Mesendoderm (in vitro differentiated cells): Measurements from ENCODE around the gene C11orf98.
A peak's percentile ranks its signal among the peaks of the same experiment; 100 is the strongest.

Source experiments
- DNase-seq: peaks from one replicate; pipeline ENCODE4 v3.0.0; 2013
- H2AK5ac ChIP-seq: 2 replicates; pipeline ENCODE4 v1.6.1; 2013; ENCODE audit warnings: low read length, inconsistent platforms
- H2BK120ac ChIP-seq: 2 replicates; pipeline ENCODE4 v1.6.1; 2013; ENCODE audit warnings: low read depth, mild to moderate bottlenecking, low read length, moderate library complexity, mixed read lengths
- H2BK15ac ChIP-seq: replicated peaks from 2 replicates; pipeline ENCODE4 v1.6.1; 2013; ENCODE audit warnings: low read depth, mild to moderate bottlenecking, moderate library complexity
- H2BK5ac ChIP-seq: 2 replicates; pipeline ENCODE4 v1.6.1; 2013; ENCODE audit warnings: low read length, inconsistent platforms
- H3K18ac ChIP-seq: 2 replicates; pipeline ENCODE4 v1.6.1; 2013; ENCODE audit warnings: mild to moderate bottlenecking, low read length, mixed read lengths
- H3K23ac ChIP-seq: one replicate; pipeline ENCODE4 v1.6.1; 2013; ENCODE audit warnings: low read length
- H3K27ac ChIP-seq: 2 replicates; pipeline ENCODE4 v1.5.1; 2013; ENCODE audit warnings: low read depth, mild to moderate bottlenecking, inconsistent platforms, low read length, moderate library complexity
- H3K27me3 ChIP-seq: 2 replicates; pipeline ENCODE4 v1.6.1; 2013; ENCODE audit warnings: low read length, control low read depth, mild to moderate bottlenecking, inconsistent platforms; ENCODE audit not compliant: insufficient read depth, poor library complexity
- H3K36me3 ChIP-seq: 2 replicates; pipeline ENCODE4 v1.6.1; 2013; ENCODE audit warnings: low read length, inconsistent platforms; ENCODE audit not compliant: control insufficient read depth, insufficient read depth
- H3K4ac ChIP-seq: one replicate; pipeline ENCODE4 v1.6.1; 2013; ENCODE audit warnings: low read depth, mild to moderate bottlenecking, low read length, moderate library complexity
- H3K4me1 ChIP-seq: 2 replicates; pipeline ENCODE4 v1.6.1; 2013; ENCODE audit warnings: low read depth, low read length, inconsistent platforms; ENCODE audit not compliant: control insufficient read depth
- H3K4me2 ChIP-seq: 2 replicates; pipeline ENCODE4 v1.6.1; 2013; ENCODE audit warnings: low read length
- H3K4me3 ChIP-seq: 2 replicates; pipeline ENCODE4 v1.5.1; 2013; ENCODE audit warnings: mild to moderate bottlenecking, low read length
- H3K56ac ChIP-seq: one replicate; pipeline ENCODE4 v1.6.1; 2013; ENCODE audit warnings: low read length
- H3K79me1 ChIP-seq: 2 replicates; pipeline ENCODE4 v1.6.1; 2013; ENCODE audit warnings: low read length, inconsistent platforms
- H3K79me2 ChIP-seq: 2 replicates; pipeline ENCODE4 v1.6.1; 2013; ENCODE audit warnings: mild to moderate bottlenecking, low read length; ENCODE audit not compliant: control insufficient read depth, insufficient read depth
- H3K9ac ChIP-seq: 2 replicates; pipeline ENCODE4 v1.6.1; 2013; ENCODE audit warnings: low read length, inconsistent platforms
- H4K5ac ChIP-seq: one replicate; pipeline ENCODE4 v1.6.1; 2013; ENCODE audit warnings: low read length
- H4K8ac ChIP-seq: one replicate; pipeline ENCODE4 v1.6.1; 2013; ENCODE audit warnings: low read depth, mild to moderate bottlenecking, control low read depth, low read length, moderate library complexity
- WGBS: extraction: QIAGEN DNeasy Blood & Tissue Kit; methylation state at CpG from one replicate; pipeline ENCODE4 v1.1.7; 2013; ENCODE audit warnings: low lambda C conversion rate, missing lambda C conversion rate; ENCODE audit not compliant: insufficient coverage; ENCODE audit errors: extremely low coverage; 5-methylcytosine and 5-hydroxymethylcytosine counted together

The C11orf98 gene

DNA sequence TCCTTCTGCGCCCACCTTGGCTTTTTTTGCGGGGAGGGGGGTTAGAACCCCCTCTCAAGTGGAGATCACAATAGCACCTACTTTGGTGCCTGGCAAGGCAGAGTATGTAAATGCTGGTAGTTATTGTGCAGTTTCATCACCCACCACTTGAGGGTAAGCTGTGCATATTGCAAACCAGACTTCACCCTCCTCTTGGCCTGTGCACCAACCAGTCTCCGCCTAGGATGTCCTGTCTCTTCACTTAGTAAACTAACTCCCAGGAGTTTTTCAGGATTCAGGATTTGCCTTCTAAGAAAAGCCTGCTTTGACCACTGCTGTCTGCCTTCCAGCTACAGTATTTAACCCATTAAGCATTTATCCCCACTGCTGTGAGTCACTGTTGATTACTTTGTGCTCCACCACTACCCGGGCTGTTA is 15.8 kb upstream of the C11orf98 start:
- H3K27ac ChIP-seq = no peak overlapping the region
- peaks cover 10% of the 10 kb centered on the region for H3K79me2 ChIP-seq
- no peak overlapping the region for H3K4me3 ChIP-seq
- H3K9ac ChIP-seq = no peak overlapping the region
- H4K5ac ChIP-seq = no peak overlapping the region
- H3K79me1 ChIP-seq = peaks cover 9% of the 10 kb centered on the region
- H4K8ac ChIP-seq = no peak overlapping the region
- H3K23ac ChIP-seq = no peak overlapping the region
- WGBS = no CpG with 5 or more reads among the region's 4 CpGs
- no peak overlapping the region for H2BK120ac ChIP-seq
- no peak overlapping the region for H3K4me2 ChIP-seq
- peaks cover 3% of the 10 kb centered on the region for H3K4me1 ChIP-seq
- no peak overlapping the region for H3K18ac ChIP-seq
- no peak overlapping the region for H2AK5ac ChIP-seq
- no peak overlapping the region for H3K4ac ChIP-seq
- H3K36me3 ChIP-seq = peaks cover 5% of the 10 kb centered on the region
- no peak overlapping the region for H2BK5ac ChIP-seq
- no peak overlapping the region for H2BK15ac ChIP-seq
- DNase-seq = peak; percentile 50
- H3K27me3 ChIP-seq = no peaks in the 10 kb centered on the region
- peak overlapping the region; percentile 25 for H3K56ac ChIP-seq

DNA sequence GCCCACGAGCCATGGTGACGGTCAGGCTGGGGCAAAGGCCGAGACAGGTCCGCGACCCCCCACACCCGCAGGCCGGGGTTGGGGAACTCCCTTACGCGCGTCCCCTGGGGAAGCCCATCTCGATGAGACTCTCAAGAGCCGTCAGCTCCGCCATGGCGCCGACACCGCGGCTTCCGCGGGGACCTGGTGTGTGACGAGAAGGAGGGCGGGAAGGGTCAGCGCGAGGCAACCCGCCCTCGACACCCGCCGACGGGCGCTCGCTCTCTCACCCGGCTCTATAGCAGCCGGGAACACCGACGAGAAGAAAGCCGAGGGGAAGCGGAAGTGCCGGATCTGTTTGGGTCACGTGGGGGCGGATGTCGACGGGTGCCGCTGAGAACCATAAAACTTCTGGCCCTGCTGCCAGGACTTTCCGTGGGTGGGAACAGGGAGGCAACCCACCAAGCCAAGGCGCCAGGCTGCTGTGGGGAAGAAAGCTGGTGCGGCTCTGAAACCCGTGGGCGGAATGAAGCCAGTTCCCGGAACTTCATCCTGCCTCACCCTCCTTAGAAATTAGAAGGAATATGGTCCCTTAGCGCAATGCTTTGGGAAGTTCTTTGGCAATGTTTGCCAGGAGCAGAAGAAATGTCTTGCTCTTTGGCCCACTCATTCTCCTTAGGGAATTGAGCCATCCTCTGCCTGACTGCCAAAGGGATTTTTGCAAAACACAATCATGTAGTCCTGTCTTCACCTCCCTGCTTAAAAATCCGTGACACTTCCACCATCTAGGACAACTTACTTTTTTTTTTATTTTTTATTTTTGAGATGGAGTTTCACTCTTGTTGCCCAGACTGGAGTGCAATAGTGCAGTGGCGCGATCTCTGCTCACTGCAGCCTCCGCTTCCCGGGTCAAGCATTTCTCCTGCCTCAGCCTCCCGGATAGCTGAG is 14.0 kb upstream of the C11orf98 start, which contains the start of gene UBXN1:
Gene UBXN1, minus strand, starts transcription at position 304 of the 927 bp plus-strand sequence. Its CDS starts 150 bp downstream, at position 154.
- no peak within 1 kb of the TSS for H2BK5ac ChIP-seq
- H4K5ac ChIP-seq = peak within 1 kb of the TSS; percentile 93
- peak within 1 kb of the TSS; percentile 84 for H3K4me3 ChIP-seq
- peak within 1 kb of the TSS; percentile 72 for H3K4me2 ChIP-seq
- H3K4me1 ChIP-seq = peaks cover 3% of the 10 kb centered on the region
- H3K27ac ChIP-seq = peak within 1 kb of the TSS; percentile 1
- H3K9ac ChIP-seq = peak within 1 kb of the TSS; percentile 86
- H3K4ac ChIP-seq = no peak within 1 kb of the TSS
- H2BK120ac ChIP-seq = no peak within 1 kb of the TSS
- DNase-seq = peak; percentile 90
- no peak within 1 kb of the TSS for H2AK5ac ChIP-seq
- no CpG with 5 or more reads among the region's 55 CpGs for WGBS
- peak within 1 kb of the TSS; percentile 94 for H3K56ac ChIP-seq
- H3K27me3 ChIP-seq = no peaks in the 10 kb centered on the region
- H3K79me2 ChIP-seq = peaks cover 10% of the 10 kb centered on the region
- peaks cover 5% of the 10 kb centered on the region for H3K36me3 ChIP-seq
- H3K23ac ChIP-seq = no peak within 1 kb of the TSS
- no peak within 1 kb of the TSS for H2BK15ac ChIP-seq
- H4K8ac ChIP-seq = peak within 1 kb of the TSS; percentile 6
- H3K79me1 ChIP-seq = peaks cover 9% of the 10 kb centered on the region
- H3K18ac ChIP-seq = no peak within 1 kb of the TSS

- Histone ChIP-seq H3K4me1 (peaks cover 3% of the 10 kb centered on the region), H3K4me3 (peak overlapping the region; percentile 84), H4K8ac (no peak overlapping the region), H3K36me3 (peaks cover 5% of the 10 kb centered on the region), H2BK15ac (no peak overlapping the region), H3K18ac (no peak overlapping the region), H3K79me1 (peaks cover 9% of the 10 kb centered on the region), H2BK120ac (no peak overlapping the region), H3K23ac (no peak overlapping the region), H3K4ac (no peak overlapping the region), H3K27ac (no peak overlapping the region), H2BK5ac (no peak overlapping the region), H2AK5ac (no peak overlapping the region), H3K56ac (peak overlapping the region; percentile 94), H3K79me2 (peaks cover 10% of the 10 kb centered on the region), H3K27me3 (no peaks in the 10 kb centered on the region), H3K9ac (peak overlapping the region; percentile 86), H3K4me2 (peak overlapping the region; percentile 72), H4K5ac (no peak overlapping the region)
- WGBS = no CpG with 5 or more reads among the region's 16 CpGs
- DNase-seq = no peak
These were observed 13.4 kb upstream of the C11orf98 start for GRCh38 chr11:62678433-62678769.

- Histone ChIP-seq H3K9ac (peak overlapping the region; percentile 22), H3K27ac (no peak overlapping the region), H2AK5ac (no peak overlapping the region), H2BK120ac (no peak overlapping the region), H3K23ac (no peak overlapping the region), H3K4me3 (no peak overlapping the region), H3K79me1 (peaks cover 11% of the 10 kb centered on the region), H3K4ac (no peak overlapping the region), H3K18ac (no peak overlapping the region), H4K5ac (no peak overlapping the region), H2BK5ac (no peak overlapping the region), H3K36me3 (peaks cover 5% of the 10 kb centered on the region), H2BK15ac (no peak overlapping the region), H3K56ac (no peak overlapping the region), H4K8ac (no peak overlapping the region), H3K79me2 (peaks cover 14% of the 10 kb centered on the region), H3K4me1 (peaks cover 3% of the 10 kb centered on the region), H3K27me3 (no peaks in the 10 kb centered on the region), H3K4me2 (peak overlapping the region; percentile 72)
- WGBS = no CpG with 5 or more reads among the region's 15 CpGs
- DNase-seq = no peak
These were observed 12.7 kb upstream of the C11orf98 start for GRCh38 chr11:62677714-62678113.

DNA sequence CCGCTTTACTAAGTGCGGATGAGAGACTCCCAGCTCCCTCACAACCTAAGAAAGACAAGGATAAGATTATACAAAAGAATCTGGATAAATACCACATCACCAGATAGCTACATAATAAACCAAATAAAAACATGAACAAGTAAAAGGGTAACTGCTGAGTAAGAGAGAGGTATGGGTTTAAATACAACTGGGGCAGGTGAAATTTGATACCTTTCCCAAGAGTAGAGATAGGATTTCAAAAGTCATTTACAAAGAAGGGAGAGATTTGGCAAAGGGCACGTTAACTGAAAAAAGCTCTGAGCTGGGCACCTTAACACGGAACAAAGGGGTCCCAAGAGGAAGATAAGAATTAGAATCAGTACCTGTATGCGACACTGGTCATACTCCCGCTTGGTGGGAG is 12.1 kb upstream of the C11orf98 start:
- no peak overlapping the region for H3K4me3 ChIP-seq
- WGBS = no CpG with 5 or more reads among the region's 6 CpGs
- H2BK15ac ChIP-seq = no peak overlapping the region
- no peaks in the 10 kb centered on the region for H3K27me3 ChIP-seq
- H4K8ac ChIP-seq = no peak overlapping the region
- no peak overlapping the region for H3K27ac ChIP-seq
- H3K4me1 ChIP-seq = peaks cover 3% of the 10 kb centered on the region
- H3K9ac ChIP-seq = no peak overlapping the region
- no peak overlapping the region for H3K18ac ChIP-seq
- peaks cover 5% of the 10 kb centered on the region for H3K36me3 ChIP-seq
- H3K79me1 ChIP-seq = peaks cover 11% of the 10 kb centered on the region
- H3K4me2 ChIP-seq = no peak overlapping the region
- H2BK5ac ChIP-seq = no peak overlapping the region
- no peak overlapping the region for H3K23ac ChIP-seq
- no peak overlapping the region for H3K56ac ChIP-seq
- H4K5ac ChIP-seq = no peak overlapping the region
- no peak overlapping the region for H3K4ac ChIP-seq
- DNase-seq = no peak
- no peak overlapping the region for H2AK5ac ChIP-seq
- H2BK120ac ChIP-seq = no peak overlapping the region
- H3K79me2 ChIP-seq = peaks cover 14% of the 10 kb centered on the region
